IMR-90 (cell line): Measurements from ENCODE around the gene RING1. TPM values are rescaled to one million over a fixed set of nuclear protein-coding genes. Genes with fewer than 3 reads are reported as not detected.

Source experiments
- ATAC-seq: fragments of 200-7000 bp; cut with Tn5 transposase; 2 replicates; pipeline ENCODE4 v1.9.1; 2020; ENCODE audit warnings: low read depth, mild to moderate bottlenecking, moderate library complexity
- BruUV-seq: library from RNA; stranded (reverse); fragments of 400-500 nt; replicated peaks from 2 replicates; lab custom pipeline; 2021; lab: Mats Ljungman, UMichigan
- CTCF ChIA-PET: fragments of 300-600 bp; formaldehyde crosslinking; extraction: SDS; loops from one replicate; lab custom pipeline; 2021; ENCODE audit warnings: antibody characterized with exemption; lab: Yijun Ruan, JAX
- POLR2A ChIA-PET: fragments of 300-600 bp; sonication (Branson Sonifier 250); formaldehyde crosslinking; loops from one replicate; lab custom pipeline; 2022; ENCODE audit warnings: antibody characterized with exemption; ENCODE audit not compliant: unreplicated experiment; lab: Charles Lee
- DNase-seq: peaks from one replicate; pipeline ENCODE4 v3.0.0; 2013
- H2AFZ ChIP-seq: replicated peaks from 2 replicates; pipeline ENCODE3; 2013; ENCODE audit warnings: low read length, mild to moderate bottlenecking; ENCODE audit not compliant: poor library complexity
- H2AK5ac ChIP-seq: 2 replicates; pipeline ENCODE4 v1.6.1; 2013; ENCODE audit warnings: low read depth, low read length, inconsistent platforms
- H2AK9ac ChIP-seq: replicated peaks from 2 replicates; pipeline ENCODE3; 2013; ENCODE audit warnings: mild to moderate bottlenecking, low read depth, low read length, moderate library complexity; ENCODE audit not compliant: poor library complexity
- H2BK120ac ChIP-seq: 2 replicates; pipeline ENCODE4 v1.6.1; 2013; ENCODE audit warnings: low read depth, low read length, inconsistent platforms
- H2BK15ac ChIP-seq: 3 replicates; pipeline ENCODE4 v1.6.1; 2013; ENCODE audit warnings: low read depth, low read length, inconsistent platforms
- H2BK20ac ChIP-seq: 2 replicates; pipeline ENCODE4 v1.6.1; 2013; ENCODE audit warnings: low read depth, mild to moderate bottlenecking, inconsistent platforms, low read length, moderate library complexity
- H2BK5ac ChIP-seq: 2 replicates; pipeline ENCODE4 v1.6.1; 2013; ENCODE audit warnings: mild to moderate bottlenecking, low read depth, low read length, inconsistent platforms; ENCODE audit not compliant: poor library complexity, severe bottlenecking
- H3K14ac ChIP-seq: replicated peaks from 2 replicates; pipeline ENCODE4 v1.6.1; 2013; ENCODE audit warnings: low read depth, low read length, inconsistent platforms
- H3K18ac ChIP-seq: 2 replicates; pipeline ENCODE4 v1.6.1; 2013; ENCODE audit warnings: low read depth, low read length, control low read depth
- H3K23ac ChIP-seq: 2 replicates; pipeline ENCODE4 v1.6.1; 2013; ENCODE audit warnings: low read depth, low read length, inconsistent platforms
- H3K27ac ChIP-seq: 2 replicates; pipeline ENCODE4 v1.5.1; 2013; ENCODE audit warnings: mild to moderate bottlenecking, control low read depth, low read length; ENCODE audit not compliant: insufficient read depth
- H3K27me3 ChIP-seq: 2 replicates; pipeline ENCODE4 v1.6.1; 2013; ENCODE audit warnings: low read length; ENCODE audit not compliant: control insufficient read depth, insufficient read depth
- H3K36me3 ChIP-seq: 2 replicates; pipeline ENCODE4 v1.6.1; 2013; ENCODE audit warnings: low read length, mixed read lengths; ENCODE audit not compliant: control insufficient read depth, insufficient read depth
- H3K4ac ChIP-seq: 2 replicates; pipeline ENCODE4 v1.6.1; 2013; ENCODE audit warnings: low read depth, low read length, inconsistent platforms
- H3K4me1 ChIP-seq: 2 replicates; pipeline ENCODE4 v1.6.1; 2013; ENCODE audit warnings: low read length, mixed read lengths; ENCODE audit not compliant: control insufficient read depth, insufficient read depth
- H3K4me2 ChIP-seq: 2 replicates; pipeline ENCODE4 v1.6.1; 2013; ENCODE audit warnings: low read depth, mild to moderate bottlenecking, control low read depth, low read length, moderate library complexity
- H3K4me3 ChIP-seq: 2 replicates; pipeline ENCODE4 v1.5.1; 2013; ENCODE audit warnings: low read depth, mild to moderate bottlenecking, control low read depth, low read length, moderate library complexity; ENCODE audit not compliant: insufficient read depth
- H3K56ac ChIP-seq: 2 replicates; pipeline ENCODE4 v1.6.1; 2013; ENCODE audit warnings: low read length, inconsistent platforms; ENCODE audit not compliant: insufficient read depth; ENCODE audit errors: extremely low read depth
- H3K79me1 ChIP-seq, 2 experiments: 2 replicates each; pipeline ENCODE4 v1.6.1; 2013; ENCODE audit warnings: low read length in 2 of 2, inconsistent platforms in 1 of 2, low read depth in 1 of 2
- H3K9ac ChIP-seq: 2 replicates; pipeline ENCODE4 v1.6.1; 2013; ENCODE audit warnings: low read depth, low read length, control low read depth
- H3K9me1 ChIP-seq: 2 replicates; pipeline ENCODE4 v1.6.1; 2013; ENCODE audit warnings: low read length, inconsistent platforms; ENCODE audit not compliant: insufficient read depth
- H3K9me3 ChIP-seq: 2 replicates; pipeline ENCODE4 v1.6.1; 2013; ENCODE audit warnings: low read length; ENCODE audit not compliant: control insufficient read depth, insufficient read depth
- H4K20me1 ChIP-seq: 2 replicates; pipeline ENCODE4 v1.6.1; 2013; ENCODE audit warnings: low read length, inconsistent platforms; ENCODE audit not compliant: insufficient read depth
- H4K5ac ChIP-seq: 2 replicates; pipeline ENCODE4 v1.6.1; 2013; ENCODE audit warnings: mild to moderate bottlenecking, low read depth, low read length, control low read depth
- H4K8ac ChIP-seq, 2 experiments: 2 replicates each; pipeline ENCODE4 v1.6.1; 2013; ENCODE audit warnings: low read depth in 2 of 2, low read length in 2 of 2, control low read depth in 1 of 2, inconsistent platforms in 1 of 2
- H4K91ac ChIP-seq: 2 replicates; pipeline ENCODE4 v1.6.1; 2013; ENCODE audit warnings: low read depth, low read length, inconsistent platforms; ENCODE audit not compliant: insufficient read depth
- RFX5 ChIP-seq: IDR thresholded peaks from 2 replicates; pipeline ENCODE4 v1.8.0; 2012; ENCODE audit warnings: low read depth, mild to moderate bottlenecking, low read length, moderate library complexity
- WGBS, 2 experiments: methylation state at CpG; one replicate each; pipeline versions ENCODE4 v1.1.5 to v1.1.7; 2013; ENCODE audit warnings: missing lambda C conversion rate in 2 of 2; ENCODE audit not compliant: insufficient read length in 1 of 2; ENCODE audit errors: extremely low coverage in 2 of 2; 5-methylcytosine and 5-hydroxymethylcytosine counted together
- dilution Hi-C: fragments of 300-500 bp; cut with HindIII; formaldehyde crosslinking; loops from one replicate; pipeline ENCODE4 v1.14.3; 2018; ENCODE audit warnings: low sequenced_read_pairs; ENCODE audit not compliant: unreplicated experiment
- in situ Hi-C: fragments of 300-500 bp; cut with MboI; formaldehyde crosslinking; loops from 3 replicates; pipeline ENCODE4 v1.14.3; 2019; ENCODE audit warnings: low sequenced_read_pairs, inconsistent platforms, mixed read lengths
- intact Hi-C: fragments of 100-400 bp; cut with micrococcal nuclease; formaldehyde crosslinking; loops from 2 replicates; pipeline ENCODE4 v1.10.0; 2022
- polyA plus RNA-seq, 3 experiments: library from polyadenylated mRNA; depleted of rRNA; stranded (reverse); fragments of >200 nt; gene quantifications; 2 replicates each; pipeline ENCODE4 v1.2.3, GENCODE V29; 2012; ENCODE audit warnings: low replicate concordance in 1 of 3
- total RNA-seq: library from RNA; depleted of rRNA; stranded (reverse); fragments of >200 nt; gene quantifications from 2 replicates; pipeline ENCODE4 v1.2.3, GENCODE V29; 2012
- TF ChIP-seq, protein P1 (sequence below): fragments of 150-350 bp; IDR thresholded peaks from 2 replicates; pipeline ENCODE4 v1.6.1; 2017; ENCODE audit warnings: mild to moderate bottlenecking, antibody characterized with exemption, low read length, low read depth

RING1 gene
- total and polyA plus RNA-seq, 2 of the 4 experiments (the other 2 are of a cell fraction), result 14.9 to 40.8 TPM

DNA sequence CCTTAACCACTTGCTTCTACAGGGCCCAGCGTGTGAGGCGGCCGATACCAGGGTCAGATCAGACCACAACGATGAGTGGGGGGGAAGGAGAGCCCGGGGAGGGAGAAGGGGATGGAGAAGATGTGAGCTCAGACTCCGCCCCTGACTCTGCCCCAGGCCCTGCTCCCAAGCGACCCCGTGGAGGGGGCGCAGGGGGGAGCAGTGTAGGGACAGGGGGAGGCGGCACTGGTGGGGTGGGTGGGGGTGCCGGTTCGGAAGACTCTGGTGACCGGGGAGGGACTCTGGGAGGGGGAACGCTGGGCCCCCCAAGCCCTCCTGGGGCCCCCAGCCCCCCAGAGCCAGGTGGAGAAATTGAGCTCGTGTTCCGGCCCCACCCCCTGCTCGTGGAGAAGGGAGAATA is 2.8 kb downstream of the RING1 start:
- H2BK15ac ChIP-seq, result no peak overlapping the region
- no peak overlapping the region for H2BK120ac ChIP-seq
- H3K79me1 ChIP-seq, result peaks cover 7 to 37% of the 10 kb centered on the region in 2 experiments
- H3K9me1 ChIP-seq, result peaks cover 8% of the 10 kb centered on the region
- ChIA-PET CTCF (no interaction called here), POLR2A (no interaction called here)
- ATAC-seq (no peak), DNase-seq (no peak)
- no peak overlapping the region for H3K14ac ChIP-seq
- H3K4me1 ChIP-seq, result peaks cover 12% of the 10 kb centered on the region
- H2BK5ac ChIP-seq, result no peak overlapping the region
- no peak overlapping the region for H3K4me2 ChIP-seq
- no peak overlapping the region for H2AK5ac ChIP-seq
- no peak overlapping the region for H3K4me3 ChIP-seq
- no peak overlapping the region for H4K5ac ChIP-seq
- H3K9ac ChIP-seq, result no peak overlapping the region
- intact Hi-C loops, result no loop called here
- BruUV-seq, result no TSS peak
- no peak overlapping the region for H4K91ac ChIP-seq
- H3K23ac ChIP-seq, result no peak overlapping the region
- no peak overlapping the region for H4K8ac ChIP-seq
- no peak overlapping the region for H3K4ac ChIP-seq
- dilution Hi-C loops, result no loop called here
- H2AK9ac ChIP-seq, result no peak overlapping the region
- no peak overlapping the region for H3K18ac ChIP-seq
- peaks cover 14% of the 10 kb centered on the region for H3K27me3 ChIP-seq
- H3K36me3 ChIP-seq, result peaks cover 20% of the 10 kb centered on the region
- in situ Hi-C loops, result no loop called here
- H3K56ac ChIP-seq, result no peak overlapping the region
- H2AFZ ChIP-seq, result no peak overlapping the region
- no peaks in the 10 kb centered on the region for H4K20me1 ChIP-seq
- H3K9me3 ChIP-seq, result no peaks in the 10 kb centered on the region
- H3K27ac ChIP-seq, result no peak overlapping the region
- no peak overlapping the region for H2BK20ac ChIP-seq
- TF ChIP-seq RFX5, result no peak
- TF ChIP-seq, protein P1, sequence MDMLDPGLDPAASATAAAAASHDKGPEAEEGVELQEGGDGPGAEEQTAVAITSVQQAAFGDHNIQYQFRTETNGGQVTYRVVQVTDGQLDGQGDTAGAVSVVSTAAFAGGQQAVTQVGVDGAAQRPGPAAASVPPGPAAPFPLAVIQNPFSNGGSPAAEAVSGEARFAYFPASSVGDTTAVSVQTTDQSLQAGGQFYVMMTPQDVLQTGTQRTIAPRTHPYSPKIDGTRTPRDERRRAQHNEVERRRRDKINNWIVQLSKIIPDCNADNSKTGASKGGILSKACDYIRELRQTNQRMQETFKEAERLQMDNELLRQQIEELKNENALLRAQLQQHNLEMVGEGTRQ, result no peak
- no CpG with 5 or more reads among the region's 17 CpGs for WGBS, 2 experiments
